Gastroesophageal sphincter (tissue), 4 donors: ENCODE results near the gene FAM20A. TPM values are rescaled to one million over a fixed set of nuclear protein-coding genes. Genes with fewer than 3 reads are reported as not detected.

Experiments used
- ATAC-seq: fragments of 150-250 bp; one replicate; pipeline ENCODE4 v1.9.1; 2016; ENCODE audit warnings: mild to moderate bottlenecking, moderate library complexity
- H3K27ac ChIP-seq, 4 donors: fragments of 200-600 bp; sonication (generic) in 3 of 4; 1 replicate in 3 of 4; 2 replicates in 1 of 4; pipeline ENCODE4 v1.5.1; 2016 to 2019
- H3K27me3 ChIP-seq: fragments of 200-600 bp; sonication (generic); one replicate; pipeline ENCODE4 v1.5.1; 2019
- H3K36me3 ChIP-seq, 2 donors: fragments of 200-600 bp; sonication (generic); one replicate each; pipeline ENCODE4 v1.5.1; 2019; ENCODE audit warnings: control low read depth in 1 of 2
- H3K4me1 ChIP-seq, 3 donors: fragments of 200-600 bp; sonication (generic); 1 replicate in 2 of 3; 2 replicates in 1 of 3; pipeline ENCODE4 v1.5.1; 2016 to 2019; ENCODE audit warnings: control low read depth in 2 of 3
- H3K4me3 ChIP-seq, 2 donors: fragments of 200-600 bp; sonication (generic); one replicate each; pipeline ENCODE4 v1.5.1; 2019; ENCODE audit warnings: mild to moderate bottlenecking in 1 of 2, moderate library complexity in 1 of 2
- H3K9me3 ChIP-seq, 3 donors: fragments of 200-600 bp; sonication (generic); one replicate each; pipeline ENCODE4 v1.5.1; 2017 to 2019; ENCODE audit warnings: control low read depth in 2 of 3
- EP300 ChIP-seq: sonication (generic); formaldehyde crosslinking; IDR thresholded peaks from one replicate; pipeline ENCODE4 v1.6.1; 2017; ENCODE audit warnings: antibody characterized with exemption, mild to moderate bottlenecking
- POLR2A ChIP-seq, 2 donors: fragments of 450-650 bp; IDR thresholded peaks; one replicate each; pipeline ENCODE4 v1.6.1; 2017; ENCODE audit warnings: antibody characterized with exemption in 2 of 2, mild to moderate bottlenecking in 2 of 2, moderate library complexity in 1 of 2
- POLR2AphosphoS5 ChIP-seq: sonication (generic); formaldehyde crosslinking; IDR thresholded peaks from one replicate; pipeline ENCODE4 v1.6.1; 2017; ENCODE audit warnings: antibody characterized with exemption
- WGBS, 2 donors: methylation state at CpG; one replicate each; pipeline ENCODE4 v1.1.5; 2018; ENCODE audit warnings: low coverage in 1 of 2; 5-methylcytosine and 5-hydroxymethylcytosine counted together
- total RNA-seq, 4 donors: library from RNA; depleted of rRNA; stranded (reverse); fragments of >200 nt; gene quantifications; one replicate each; pipeline ENCODE4 v1.1.0, GENCODE V29; 2016
- TF ChIP-seq, protein P1 (sequence below), 4 experiments: fragments of 200-600 bp in 2 of 4; fragments of 450-650 bp in 2 of 4; sonication (generic) in 1 of 4; IDR thresholded peaks; one replicate each; pipeline ENCODE4 v1.5.1; 2017 to 2019; ENCODE audit warnings: antibody characterized with exemption in 4 of 4, mild to moderate bottlenecking in 2 of 4, moderate library complexity in 2 of 4

Gene FAM20A
- total RNA-seq, 4 donors from 2014 or later: 1.4 to 13.7 (median 2.9) TPM

DNA sequence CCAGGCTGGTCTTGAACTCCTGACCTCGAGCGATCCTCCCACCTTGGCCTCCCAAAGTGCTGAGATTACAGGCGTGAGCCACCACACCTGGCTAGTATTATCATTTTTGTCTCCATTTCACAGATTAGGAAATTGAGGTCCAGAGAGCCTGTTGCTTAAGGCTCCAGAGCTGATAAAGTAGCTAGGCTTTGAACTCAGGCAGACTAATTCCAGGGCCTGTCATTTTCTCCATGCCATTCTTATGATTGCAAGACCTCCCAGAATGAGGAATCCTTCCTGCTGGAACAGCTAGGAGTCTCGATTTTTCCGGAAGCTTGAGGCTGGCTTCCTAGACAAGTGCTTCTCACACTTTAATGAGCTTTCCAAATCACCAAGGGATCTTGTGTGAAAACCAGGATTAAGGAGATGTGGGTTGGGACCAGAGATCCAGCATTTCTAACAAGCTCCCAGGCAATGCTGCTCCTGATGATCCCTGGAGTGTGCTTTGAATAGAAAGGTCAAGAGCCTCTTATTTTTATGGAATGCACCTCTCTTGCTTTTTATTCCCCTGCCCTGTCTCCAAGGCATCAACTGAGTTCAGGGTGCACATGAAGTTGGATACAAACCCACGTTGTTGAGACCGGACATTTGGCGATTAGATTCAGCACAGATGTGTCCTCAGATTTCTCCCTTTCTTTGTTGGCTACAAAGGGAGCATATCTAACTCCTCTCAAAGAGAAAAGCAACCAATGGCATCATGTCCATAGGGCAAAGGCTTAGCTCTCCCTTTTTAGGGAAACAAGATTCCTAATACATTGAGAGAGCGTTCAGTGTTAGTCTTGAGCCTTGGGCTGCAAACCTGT lies 40.3 kb upstream of the FAM20A start:
- Histone ChIP-seq H3K4me1 (no peaks in the 10 kb centered on the region), H3K9me3 (no peaks in the 10 kb centered on the region), H3K4me3 (no peak overlapping the region), H3K36me3 (no peaks in the 10 kb centered on the region), H3K27me3 (peaks cover 5% of the 10 kb centered on the region), H3K27ac (no peak overlapping the region)
- ATAC-seq: no peak
- WGBS, 2 donors: 64 to 65% methylated on average over 3 to 7 of the region's 9 CpGs
- no peak for TF ChIP-seq POLR2AphosphoS5
- TF ChIP-seq, protein P1, sequence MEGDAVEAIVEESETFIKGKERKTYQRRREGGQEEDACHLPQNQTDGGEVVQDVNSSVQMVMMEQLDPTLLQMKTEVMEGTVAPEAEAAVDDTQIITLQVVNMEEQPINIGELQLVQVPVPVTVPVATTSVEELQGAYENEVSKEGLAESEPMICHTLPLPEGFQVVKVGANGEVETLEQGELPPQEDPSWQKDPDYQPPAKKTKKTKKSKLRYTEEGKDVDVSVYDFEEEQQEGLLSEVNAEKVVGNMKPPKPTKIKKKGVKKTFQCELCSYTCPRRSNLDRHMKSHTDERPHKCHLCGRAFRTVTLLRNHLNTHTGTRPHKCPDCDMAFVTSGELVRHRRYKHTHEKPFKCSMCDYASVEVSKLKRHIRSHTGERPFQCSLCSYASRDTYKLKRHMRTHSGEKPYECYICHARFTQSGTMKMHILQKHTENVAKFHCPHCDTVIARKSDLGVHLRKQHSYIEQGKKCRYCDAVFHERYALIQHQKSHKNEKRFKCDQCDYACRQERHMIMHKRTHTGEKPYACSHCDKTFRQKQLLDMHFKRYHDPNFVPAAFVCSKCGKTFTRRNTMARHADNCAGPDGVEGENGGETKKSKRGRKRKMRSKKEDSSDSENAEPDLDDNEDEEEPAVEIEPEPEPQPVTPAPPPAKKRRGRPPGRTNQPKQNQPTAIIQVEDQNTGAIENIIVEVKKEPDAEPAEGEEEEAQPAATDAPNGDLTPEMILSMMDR (IDR thresholded peaks at IDR 0.05): no peak
- no peak for TF ChIP-seq POLR2A (IDR thresholded peaks at IDR 0.05)
- no peak for TF ChIP-seq EP300

DNA sequence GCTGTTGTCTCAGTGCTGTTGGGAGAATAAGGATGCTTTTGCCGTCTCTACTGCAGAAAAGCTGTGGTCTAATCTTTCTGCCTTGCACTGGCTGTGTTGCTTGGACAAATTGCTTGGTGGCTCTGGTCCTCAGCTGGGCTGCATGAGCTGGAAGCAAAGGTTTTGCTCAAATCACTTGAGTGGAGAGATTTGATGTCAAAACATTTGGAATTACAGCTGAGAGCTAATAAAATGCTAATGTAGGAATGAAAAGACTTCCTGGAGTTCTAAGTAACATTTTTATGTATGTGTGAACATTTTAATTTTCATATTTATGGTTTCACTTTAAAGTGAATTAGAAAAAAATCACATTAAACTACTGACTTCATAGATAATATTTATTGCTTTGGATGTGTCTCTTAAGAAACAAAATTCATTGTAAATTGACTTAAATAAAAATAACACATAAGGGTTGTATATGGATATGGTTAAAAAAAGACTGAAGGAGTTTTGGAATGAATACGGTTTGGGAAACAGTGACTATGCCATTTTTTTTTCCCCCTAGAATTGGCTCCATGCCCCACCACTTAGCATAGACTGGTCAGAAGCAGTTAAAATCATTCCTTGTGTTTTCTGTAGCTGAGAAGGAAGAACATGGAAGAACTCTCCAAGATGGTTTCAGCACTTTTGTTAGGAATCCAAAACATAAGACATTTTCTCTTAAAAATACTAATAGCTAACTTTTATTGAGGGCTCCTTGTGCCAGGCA lies 39.2 kb upstream of the FAM20A start:
- ATAC-seq: no peak
- Histone ChIP-seq H3K27ac (no peak overlapping the region), H3K4me1 (no peaks in the 10 kb centered on the region), H3K4me3 (no peak overlapping the region), H3K36me3 (no peaks in the 10 kb centered on the region), H3K27me3 (peaks cover 5% of the 10 kb centered on the region), H3K9me3 (no peaks in the 10 kb centered on the region)
- 17 to 42% methylated on average over 1 to 2 of the region's 2 CpGs for WGBS, 2 donors
- TF ChIP-seq, protein P1 (IDR thresholded peaks at IDR 0.05): no peak
- TF ChIP-seq POLR2A (IDR thresholded peaks at IDR 0.05) (no peak), EP300 (no peak), POLR2AphosphoS5 (no peak)

DNA sequence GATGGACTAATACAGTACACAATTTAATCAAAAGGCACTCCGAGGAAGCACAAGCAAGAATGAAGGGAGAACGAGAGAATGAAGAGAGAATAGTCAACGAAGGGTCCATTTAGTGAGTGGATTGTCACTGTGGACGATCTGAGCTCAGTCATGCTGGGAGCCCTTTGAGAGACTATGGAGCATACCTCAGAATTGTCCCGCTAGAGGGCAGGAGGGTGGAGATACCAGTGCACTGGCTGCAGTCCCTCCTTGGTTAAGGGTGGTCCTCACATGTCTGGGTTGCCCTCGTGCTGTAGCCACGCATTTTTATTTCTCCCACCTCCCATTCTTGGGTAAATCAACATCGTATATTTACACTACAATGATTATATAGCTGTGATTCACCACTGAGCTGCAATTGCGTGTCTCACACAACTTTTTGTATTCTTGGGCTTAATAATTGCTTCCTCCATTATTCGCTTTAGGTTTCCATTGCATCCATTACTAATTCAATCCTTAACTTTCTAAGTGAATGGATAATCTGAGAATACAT lies 33.2 kb upstream of the FAM20A start:
- TF ChIP-seq, protein P1 (IDR thresholded peaks at IDR 0.05): no peak
- TF ChIP-seq POLR2AphosphoS5 (no peak), EP300 (no peak), POLR2A (IDR thresholded peaks at IDR 0.05) (no peak)
- no peaks in the 10 kb centered on the region for H3K4me1 ChIP-seq
- H3K36me3 ChIP-seq: no peaks in the 10 kb centered on the region
- H3K27ac ChIP-seq: no peak overlapping the region
- H3K27me3 ChIP-seq: no peaks in the 10 kb centered on the region
- 80 to 81% methylated on average over 9 of the region's 10 CpGs for WGBS, 2 donors
- no peak overlapping the region for H3K4me3 ChIP-seq
- no peak for ATAC-seq
- no peaks in the 10 kb centered on the region for H3K9me3 ChIP-seq

DNA sequence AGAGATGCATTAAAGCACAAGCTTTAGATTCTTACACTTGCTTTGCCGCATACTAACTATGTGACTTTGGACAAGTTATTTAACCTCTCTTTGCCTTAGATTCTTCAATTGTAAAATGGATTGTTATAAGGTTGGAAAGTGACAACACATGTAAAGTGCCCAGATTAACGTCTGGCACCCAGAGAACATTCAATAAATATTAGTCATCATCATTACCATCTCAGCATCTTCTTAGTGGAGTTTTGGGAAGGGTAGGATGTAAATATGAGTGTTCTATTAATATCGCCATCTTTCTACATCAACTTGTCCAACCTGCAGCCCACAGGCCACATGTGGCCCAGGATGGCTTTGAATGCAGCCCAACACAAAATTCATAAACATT lies 27.4 kb upstream of the FAM20A start:
- Histone ChIP-seq H3K4me1 (no peaks in the 10 kb centered on the region), H3K36me3 (no peaks in the 10 kb centered on the region), H3K27me3 (no peaks in the 10 kb centered on the region), H3K4me3 (no peak overlapping the region), H3K9me3 (no peaks in the 10 kb centered on the region), H3K27ac (no peak overlapping the region)
- ATAC-seq: no peak
- no peak for TF ChIP-seq POLR2AphosphoS5
- TF ChIP-seq, protein P1 (IDR thresholded peaks at IDR 0.05): no peak
- TF ChIP-seq POLR2A (IDR thresholded peaks at IDR 0.05): no peak
- no peak for TF ChIP-seq EP300
- WGBS, 2 donors: 72 to 85% methylated on average over 2 to 3 of the region's 3 CpGs
